ENCODE measurements around the gene RPTOR. TPM values are rescaled to one million over a fixed set of nuclear protein-coding genes. Genes with fewer than 3 reads are reported as not detected.

Gene RPTOR
- total and polyA plus RNA-seq, 4 donors, result 12.4 to 46.1 (median 29.7) TPM

- no peaks in the 10 kb centered on the region for H3K36me3 ChIP-seq (ENCODE audit: control insufficient read depth in 4 of 4, insufficient read depth in 4 of 4, low read length in 4 of 4)
- H3K27ac ChIP-seq (ENCODE audit: low read depth in 1 of 2, low read length in 1 of 2), result no peak overlapping the region
- H3K9me3 ChIP-seq (ENCODE audit: control insufficient read depth in 4 of 4, insufficient read depth in 3 of 4, low read length in 3 of 4), result no peaks in the 10 kb centered on the region
- DNase-seq (no peak), ATAC-seq (ENCODE audit: insufficient read depth, low FRiP score) (no peak)
- TF ChIP-seq CTCF (IDR thresholded peaks at IDR 0.05; ENCODE audit: control extremely low read depth, extremely low read depth), result no peak
- no peak overlapping the region for H3K4me3 ChIP-seq
- H3K9ac ChIP-seq (ENCODE audit: insufficient read depth in 1 of 2, low read length in 2 of 2), result no peak overlapping the region
- WGBS, 2 donors, result 64 to 71% methylated on average over 17 of the region's 17 CpGs
- H3K4me1 ChIP-seq (ENCODE audit: control insufficient read depth in 5 of 5, insufficient read depth in 5 of 5, low read length in 5 of 5), result peaks cover 0 to 5% (median 0%) of the 10 kb centered on the region in 5 donors
- H3K27me3 ChIP-seq (ENCODE audit: control insufficient read depth in 3 of 3, insufficient read depth in 3 of 3, low read length in 2 of 3), result peaks cover 0 to 5% (median 4%) of the 10 kb centered on the region in 3 donors
Measured at GRCh38 chr17:80981929-80982425, 437.3 kb downstream of the RPTOR start.

- no peaks in the 10 kb centered on the region for H3K9me3 ChIP-seq (ENCODE audit: control insufficient read depth in 4 of 4, insufficient read depth in 3 of 4, low read length in 3 of 4)
- no peaks in the 10 kb centered on the region for H3K36me3 ChIP-seq (ENCODE audit: control insufficient read depth in 4 of 4, insufficient read depth in 4 of 4, low read length in 4 of 4)
- ATAC-seq (ENCODE audit: insufficient read depth, low FRiP score) (no peak), DNase-seq (no peak)
- peaks cover 0 to 5% (median 4%) of the 10 kb centered on the region in 3 donors for H3K27me3 ChIP-seq (ENCODE audit: control insufficient read depth in 3 of 3, insufficient read depth in 3 of 3, low read length in 2 of 3)
- 84 to 89% methylated on average over 17 of the region's 17 CpGs for WGBS, 2 donors
- no peak for TF ChIP-seq CTCF (IDR thresholded peaks at IDR 0.05; ENCODE audit: control extremely low read depth, extremely low read depth)
- no peak overlapping the region for H3K27ac ChIP-seq (ENCODE audit: low read depth in 1 of 2, low read length in 1 of 2)
- H3K9ac ChIP-seq (ENCODE audit: insufficient read depth in 1 of 2, low read length in 2 of 2), result no peak overlapping the region
- peaks cover 0 to 5% (median 0%) of the 10 kb centered on the region in 5 donors for H3K4me1 ChIP-seq (ENCODE audit: control insufficient read depth in 5 of 5, insufficient read depth in 5 of 5, low read length in 5 of 5)
- H3K4me3 ChIP-seq, result no peak overlapping the region
Measured at GRCh38 chr17:80982426-80982974, 437.9 kb downstream of the RPTOR start.

GRCh38 chr17:80983545-80983944 is 438.9 kb downstream of the RPTOR start:
- Histone ChIP-seq H3K9me3 (ENCODE audit: control insufficient read depth in 4 of 4, insufficient read depth in 3 of 4, low read length in 3 of 4) (no peaks in the 10 kb centered on the region), H3K4me1 (ENCODE audit: control insufficient read depth in 5 of 5, insufficient read depth in 5 of 5, low read length in 5 of 5) (peaks cover 0 to 5% (median 0%) of the 10 kb centered on the region in 5 donors), H3K4me3 (no peak overlapping the region), H3K27ac (ENCODE audit: low read depth in 1 of 2, low read length in 1 of 2) (no peak overlapping the region), H3K9ac (ENCODE audit: insufficient read depth in 1 of 2, low read length in 2 of 2) (no peak overlapping the region), H3K27me3 (ENCODE audit: control insufficient read depth in 3 of 3, insufficient read depth in 3 of 3, low read length in 2 of 3) (peaks cover 0 to 5% (median 4%) of the 10 kb centered on the region in 3 donors), H3K36me3 (ENCODE audit: control insufficient read depth in 4 of 4, insufficient read depth in 4 of 4, low read length in 4 of 4) (no peaks in the 10 kb centered on the region)
- no peak for DNase-seq
- no peak for TF ChIP-seq CTCF (IDR thresholded peaks at IDR 0.05; ENCODE audit: control extremely low read depth, extremely low read depth)
- ATAC-seq (ENCODE audit: insufficient read depth, low FRiP score), result no peak
- WGBS, 2 donors, result 86 to 89% methylated on average over 17 of the region's 17 CpGs

Measured in lung (tissue), 12 donors.